Kidney epithelial cell (primary cell): ENCODE results near the gene MXRA7. TPM values are rescaled to one million over a fixed set of nuclear protein-coding genes. Genes with fewer than 3 reads are reported as not detected.

Experiments used
- DNase-seq: peaks from one replicate; pipeline ENCODE4 v3.0.0-alpha.2; 2010; ENCODE audit warnings: low read depth
- H3K27me3 ChIP-seq: 2 replicates; pipeline ENCODE4 v1.6.0; 2011; ENCODE audit warnings: low read length; ENCODE audit not compliant: control insufficient read depth, insufficient read depth
- H3K36me3 ChIP-seq: 2 replicates; pipeline ENCODE4 v1.5.1; 2011; ENCODE audit warnings: low read length; ENCODE audit not compliant: control insufficient read depth, insufficient read depth
- H3K4me3 ChIP-seq: 2 replicates; pipeline ENCODE4 v1.5.1; 2011; ENCODE audit warnings: low read depth, mild to moderate bottlenecking, control low read depth, low read length
- CTCF ChIP-seq: IDR thresholded peaks from 2 replicates; pipeline ENCODE4 v1.5.1; 2011; ENCODE audit warnings: mild to moderate bottlenecking, moderate library complexity, low read length, control low read depth, inconsistent platforms; ENCODE audit not compliant: insufficient read depth, poor library complexity, severe bottlenecking
- total RNA-seq: library from RNA; depleted of rRNA; stranded (reverse); fragments of >200 nt; gene quantifications from 2 replicates; pipeline ENCODE4 v1.2.3, GENCODE V29; 2015

MXRA7 gene
- total RNA-seq, 1 donor from 2014 or later, result 110 TPM

GRCh38 chr17:76736349-76737081, 25.8 kb upstream of the MXRA7 start:
- Histone ChIP-seq H3K36me3 (peaks cover 1% of the 10 kb centered on the region), H3K27me3 (no peaks in the 10 kb centered on the region), H3K4me3 (peak overlapping the region; percentile 95)
- DNase-seq, result no peak
- TF ChIP-seq CTCF, result no peak

GRCh38 chr17:76735586-76736348, 25.0 kb upstream of the MXRA7 start:
- Histone ChIP-seq H3K4me3 (peak overlapping the region; percentile 95), H3K27me3 (no peaks in the 10 kb centered on the region), H3K36me3 (peaks cover 1% of the 10 kb centered on the region)
- TF ChIP-seq CTCF, result no peak
- no peak for DNase-seq

GRCh38 chr17:76735006-76735405, 24.2 kb upstream of the MXRA7 start:
- Histone ChIP-seq H3K36me3 (peaks cover 1% of the 10 kb centered on the region), H3K27me3 (no peaks in the 10 kb centered on the region), H3K4me3 (peak overlapping the region; percentile 95)
- no peak for TF ChIP-seq CTCF
- no peak for DNase-seq

GRCh38 chr17:76734080-76734840, 23.5 kb upstream of the MXRA7 start:
- TF ChIP-seq CTCF, result no peak
- Histone ChIP-seq H3K27me3 (no peaks in the 10 kb centered on the region), H3K4me3 (peak overlapping the region; percentile 95), H3K36me3 (peaks cover 1% of the 10 kb centered on the region)
- DNase-seq, result no peak

- H3K27me3 ChIP-seq, result no peaks in the 10 kb centered on the region
- peaks cover 1% of the 10 kb centered on the region for H3K36me3 ChIP-seq
- no peak for DNase-seq
- no peak for TF ChIP-seq CTCF
- H3K4me3 ChIP-seq, result no peak overlapping the region
Observed at GRCh38 chr17:76733618-76733957, 22.8 kb upstream of the MXRA7 start.
